Natural killer cell (primary cell): ENCODE measurements around the gene KSR1. TPM values are rescaled to one million over a fixed set of nuclear protein-coding genes. Genes with fewer than 3 reads are reported as not detected.

Experiments used
- ATAC-seq, 3 donors: fragments of 150-1000 bp in 2 of 3; fragments of 200-7000 bp in 1 of 3; cut with Tn5 transposase; 1 replicate in 1 of 3; 2 replicates in 2 of 3; pipeline ENCODE4 v1.10.0; 2021; ENCODE audit warnings: mild to moderate bottlenecking in 2 of 3, moderate library complexity in 2 of 3
- DNase-seq, 2 donors: peaks; one replicate each; pipeline versions ENCODE4 v3.0.0 to v3.0.0-alpha.2; 2013 to 2021; ENCODE audit warnings: mixed read lengths in 1 of 2
- H3K27ac ChIP-seq: one replicate; pipeline ENCODE4 v1.5.1; 2013; ENCODE audit warnings: mild to moderate bottlenecking, low read length
- H3K27me3 ChIP-seq: one replicate; pipeline ENCODE4 v1.6.1; 2013; ENCODE audit warnings: low read length; ENCODE audit not compliant: control insufficient read depth, insufficient read depth
- H3K36me3 ChIP-seq: one replicate; pipeline ENCODE4 v1.6.1; 2013; ENCODE audit warnings: low read length; ENCODE audit not compliant: control insufficient read depth, insufficient read depth
- H3K4me1 ChIP-seq: one replicate; pipeline ENCODE4 v1.6.1; 2013; ENCODE audit warnings: low read length; ENCODE audit not compliant: control insufficient read depth, insufficient read depth
- H3K4me3 ChIP-seq: one replicate; pipeline ENCODE4 v1.5.1; 2013; ENCODE audit warnings: low read length
- H3K9me3 ChIP-seq: one replicate; pipeline ENCODE4 v1.6.1; 2013; ENCODE audit warnings: low read length; ENCODE audit not compliant: control insufficient read depth, insufficient read depth
- H3K27ac Mint-ChIP-seq, 2 donors: one replicate each; pipeline ENCODE4 v1.8.0; 2022; ENCODE audit warnings: mild to moderate bottlenecking in 2 of 2, mixed read lengths in 2 of 2, moderate library complexity in 1 of 2
- H3K27me3 Mint-ChIP-seq, 2 donors: one replicate each; pipeline ENCODE4 v1.8.0; 2022; ENCODE audit warnings: low read depth in 2 of 2, mixed read lengths in 2 of 2
- H3K36me3 Mint-ChIP-seq: one replicate; pipeline ENCODE4 v1.8.0; 2022; ENCODE audit warnings: mixed read lengths
- H3K4me1 Mint-ChIP-seq, 2 donors: one replicate each; pipeline ENCODE4 v1.8.0; 2022; ENCODE audit warnings: mixed read lengths in 2 of 2
- H3K4me3 Mint-ChIP-seq: one replicate; pipeline ENCODE4 v1.8.0; 2022; ENCODE audit warnings: mild to moderate bottlenecking, moderate library complexity, mixed read lengths
- H3K9me3 Mint-ChIP-seq, 2 donors: one replicate each; pipeline ENCODE4 v1.8.0; 2022; ENCODE audit warnings: mixed read lengths in 2 of 2
- WGBS: methylation state at CpG from one replicate; pipeline ENCODE4 v1.1.7; 2013; ENCODE audit warnings: missing lambda C conversion rate; ENCODE audit not compliant: insufficient coverage; 5-methylcytosine and 5-hydroxymethylcytosine counted together
- intact Hi-C: fragments of 100-400 bp; cut with micrococcal nuclease; formaldehyde crosslinking; loops from one replicate; pipeline ENCODE4 v1.14.2; 2022
- total RNA-seq, 4 donors: library from RNA; stranded (reverse); fragments of 120-200 nt in 1 of 4; gene quantifications; one replicate each; pipeline versions ENCODE4 v1.2.3 to v1.2.4, GENCODE V29; 2013 to 2022
- TF ChIP-seq, protein P1 (sequence below): fragments of 200-600 bp; IDR thresholded peaks from one replicate; pipeline ENCODE4 v1.8.0; 2022; ENCODE audit warnings: antibody characterized with exemption

KSR1 gene
- total RNA-seq, 3 donors from 2014 or later (not counting 1 experiment from before 2014, with no cell fraction given): 46.4 to 63.1 (median 59.2) TPM

DNA sequence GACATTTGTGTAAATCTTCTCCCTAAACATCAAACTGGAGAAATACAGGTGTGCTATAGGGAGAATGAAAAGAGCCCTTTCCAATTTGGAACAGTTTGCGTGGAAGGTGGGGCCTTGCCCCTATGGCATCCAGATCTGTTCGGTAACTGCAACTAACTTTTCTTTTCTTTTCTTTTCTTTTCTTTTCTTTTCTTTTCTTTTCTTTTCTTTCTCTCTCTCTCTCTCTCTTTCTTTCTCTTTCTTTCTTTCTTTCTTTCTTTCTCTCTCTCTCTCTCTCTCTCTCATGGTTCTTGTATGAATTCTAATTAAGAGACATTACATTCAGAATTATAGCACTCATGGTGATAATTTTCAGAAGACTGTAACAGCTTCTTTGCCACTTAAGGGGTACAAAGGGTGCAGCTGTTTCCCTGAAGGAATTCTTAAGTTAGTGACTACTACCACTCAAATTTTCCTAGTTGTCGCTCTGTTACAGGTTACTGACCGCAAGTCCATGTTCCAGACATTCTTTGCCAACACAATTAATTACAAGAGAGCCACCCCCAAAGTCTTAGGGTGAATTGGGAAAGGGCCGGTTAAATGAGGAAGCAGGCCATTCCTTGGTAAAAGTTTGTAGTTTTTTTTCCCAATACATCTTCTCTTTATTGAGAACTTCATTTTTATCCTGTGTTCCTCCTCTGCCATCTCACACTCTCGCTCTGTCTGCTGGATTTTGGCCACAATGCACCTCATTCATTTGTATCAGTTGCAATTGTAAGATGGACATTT, 69.8 kb downstream of the KSR1 start:
- no peak overlapping the region for H3K27ac ChIP-seq
- H3K36me3 Mint-ChIP-seq: no peaks in the 10 kb centered on the region
- intact Hi-C loops: no loop called here
- ATAC-seq (no peak), DNase-seq (no peak)
- TF ChIP-seq, protein P1, sequence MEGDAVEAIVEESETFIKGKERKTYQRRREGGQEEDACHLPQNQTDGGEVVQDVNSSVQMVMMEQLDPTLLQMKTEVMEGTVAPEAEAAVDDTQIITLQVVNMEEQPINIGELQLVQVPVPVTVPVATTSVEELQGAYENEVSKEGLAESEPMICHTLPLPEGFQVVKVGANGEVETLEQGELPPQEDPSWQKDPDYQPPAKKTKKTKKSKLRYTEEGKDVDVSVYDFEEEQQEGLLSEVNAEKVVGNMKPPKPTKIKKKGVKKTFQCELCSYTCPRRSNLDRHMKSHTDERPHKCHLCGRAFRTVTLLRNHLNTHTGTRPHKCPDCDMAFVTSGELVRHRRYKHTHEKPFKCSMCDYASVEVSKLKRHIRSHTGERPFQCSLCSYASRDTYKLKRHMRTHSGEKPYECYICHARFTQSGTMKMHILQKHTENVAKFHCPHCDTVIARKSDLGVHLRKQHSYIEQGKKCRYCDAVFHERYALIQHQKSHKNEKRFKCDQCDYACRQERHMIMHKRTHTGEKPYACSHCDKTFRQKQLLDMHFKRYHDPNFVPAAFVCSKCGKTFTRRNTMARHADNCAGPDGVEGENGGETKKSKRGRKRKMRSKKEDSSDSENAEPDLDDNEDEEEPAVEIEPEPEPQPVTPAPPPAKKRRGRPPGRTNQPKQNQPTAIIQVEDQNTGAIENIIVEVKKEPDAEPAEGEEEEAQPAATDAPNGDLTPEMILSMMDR: no peak
- H3K4me1 Mint-ChIP-seq: peaks cover 33 to 55% of the 10 kb centered on the region in 2 donors
- H3K27me3 Mint-ChIP-seq: no peaks in the 10 kb centered on the region
- no peaks in the 10 kb centered on the region for H3K36me3 ChIP-seq
- H3K4me3 Mint-ChIP-seq: no peak overlapping the region
- H3K4me3 ChIP-seq: no peak overlapping the region
- no peaks in the 10 kb centered on the region for H3K9me3 ChIP-seq
- peaks cover 28% of the 10 kb centered on the region for H3K4me1 ChIP-seq
- H3K27me3 ChIP-seq: no peaks in the 10 kb centered on the region
- 90% methylated on average over 4 of the region's 6 CpGs for WGBS
- no peaks in the 10 kb centered on the region for H3K9me3 Mint-ChIP-seq
- peak overlapping the region in 1 of 2 donors; percentile 63 for H3K27ac Mint-ChIP-seq

- peak overlapping the region in 1 of 2 donors; percentile 63 for H3K27ac Mint-ChIP-seq
Observed at GRCh38 chr17:27526604-27527002, 70.4 kb downstream of the KSR1 start.

GRCh38 chr17:27529230-27529796, 73.1 kb downstream of the KSR1 start:
- ATAC-seq (peak in 2 of 3 donors; percentile 41 to 62), DNase-seq (peak in 1 of 2 donors; percentile 15)
- Mint-ChIP-seq H3K4me1 (peaks cover 35 to 37% of the 10 kb centered on the region in 2 donors), H3K27ac (no peak overlapping the region), H3K36me3 (no peaks in the 10 kb centered on the region), H3K27me3 (no peaks in the 10 kb centered on the region), H3K9me3 (no peaks in the 10 kb centered on the region), H3K4me3 (no peak overlapping the region)
- H3K36me3 ChIP-seq: no peaks in the 10 kb centered on the region
- 65% methylated on average over 7 of the region's 7 CpGs for WGBS
- TF ChIP-seq, protein P1: no peak
- intact Hi-C loops: no loop called here
- peaks cover 40% of the 10 kb centered on the region for H3K4me1 ChIP-seq
- no peak overlapping the region for H3K4me3 ChIP-seq
- H3K9me3 ChIP-seq: no peaks in the 10 kb centered on the region
- no peaks in the 10 kb centered on the region for H3K27me3 ChIP-seq
- H3K27ac ChIP-seq: no peak overlapping the region

More at GRCh38 chr17:27526604-27527002, 70.4 kb downstream of the KSR1 start:
- Histone ChIP-seq H3K9me3 (no peaks in the 10 kb centered on the region), H3K36me3 (no peaks in the 10 kb centered on the region), H3K27ac (no peak overlapping the region), H3K4me3 (no peak overlapping the region), H3K27me3 (no peaks in the 10 kb centered on the region), H3K4me1 (peaks cover 28% of the 10 kb centered on the region)
- H3K4me3 Mint-ChIP-seq: no peak overlapping the region
- H3K9me3 Mint-ChIP-seq: no peaks in the 10 kb centered on the region
- 11% methylated on average over 9 of the region's 9 CpGs for WGBS
- intact Hi-C loops: no loop called here
- peaks cover 36 to 52% of the 10 kb centered on the region in 2 donors for H3K4me1 Mint-ChIP-seq
- no peaks in the 10 kb centered on the region for H3K36me3 Mint-ChIP-seq
- ATAC-seq (peak; percentile 55 to 68 (median 66)), DNase-seq (peak in 1 of 2 donors; percentile 24)
- H3K27me3 Mint-ChIP-seq: no peaks in the 10 kb centered on the region
- TF ChIP-seq, protein P1: no peak
